Naive thymus-derived CD4-positive, alpha-beta T cell (primary cell): ENCODE measurements around the gene PHC3. TPM values are rescaled to one million over a fixed set of nuclear protein-coding genes. Genes with fewer than 3 reads are reported as not detected.
A peak's percentile ranks its signal among the peaks of the same experiment; 100 is the strongest.

Experiments
- ATAC-seq: fragments of 150-1000 bp; cut with Tn5 transposase; 2 replicates; pipeline ENCODE4 v1.10.0; 2021; ENCODE audit warnings: mild to moderate bottlenecking, moderate library complexity
- CTCF ChIA-PET: fragments of 350-600 bp; sonication (Branson Sonifier 250); formaldehyde crosslinking; loops from one replicate; lab custom pipeline; 2021; ENCODE audit warnings: antibody characterized with exemption; lab: Charles Lee
- POLR2A ChIA-PET: fragments of 350-600 bp; sonication (Branson Sonifier 250); formaldehyde crosslinking; loops from one replicate; lab custom pipeline; 2021; ENCODE audit warnings: antibody characterized with exemption, inconsistent platforms; lab: Charles Lee
- DNase-seq, 9 donors: peaks; one replicate each; pipeline versions ENCODE4 v3.0.0 to v3.0.0-alpha.2; 2020 to 2022; ENCODE audit warnings: mixed read lengths in 1 of 9
- H3K27ac ChIP-seq: one replicate; pipeline ENCODE4 v1.7.0; 2013; ENCODE audit warnings: mild to moderate bottlenecking, low read depth, low read length, moderate library complexity
- H3K27me3 ChIP-seq, 2 donors: one replicate each; pipeline ENCODE4 v1.7.0; 2013; ENCODE audit warnings: low read length in 2 of 2, mild to moderate bottlenecking in 2 of 2, moderate library complexity in 2 of 2; ENCODE audit not compliant: control insufficient read depth in 2 of 2, insufficient read depth in 2 of 2
- H3K36me3 ChIP-seq, 3 experiments: 1 replicate in 2 of 3; 2 replicates in 1 of 3; pipeline ENCODE4 v1.7.0; 2013; ENCODE audit warnings: low read length in 3 of 3, mild to moderate bottlenecking in 3 of 3, moderate library complexity in 1 of 3; ENCODE audit not compliant: insufficient read depth in 3 of 3, control insufficient read depth in 2 of 3
- H3K4me1 ChIP-seq, 2 donors: one replicate each; pipeline ENCODE4 v1.7.0; 2013; ENCODE audit warnings: low read length in 2 of 2, mild to moderate bottlenecking in 2 of 2, moderate library complexity in 1 of 2; ENCODE audit not compliant: control insufficient read depth in 2 of 2, insufficient read depth in 2 of 2
- H3K4me3 ChIP-seq: 2 replicates; pipeline ENCODE4 v1.7.0; 2013; ENCODE audit warnings: mild to moderate bottlenecking, low read length
- H3K9me3 ChIP-seq, 3 experiments: 1 replicate in 2 of 3; 2 replicates in 1 of 3; pipeline ENCODE4 v1.7.0; 2013; ENCODE audit warnings: low read length in 3 of 3; ENCODE audit not compliant: control insufficient read depth in 2 of 3
- H3K27ac Mint-ChIP-seq, 9 donors: one replicate each; pipeline ENCODE4 v1.8.0; 2020 to 2022; ENCODE audit warnings: mixed read lengths in 9 of 9, mild to moderate bottlenecking in 8 of 9, moderate library complexity in 5 of 9, inconsistent platforms in 2 of 9
- H3K27me3 Mint-ChIP-seq, 5 donors: one replicate each; pipeline ENCODE4 v1.8.0; 2021 to 2022; ENCODE audit warnings: mixed read lengths in 5 of 5, mild to moderate bottlenecking in 1 of 5
- H3K36me3 Mint-ChIP-seq, 5 donors: one replicate each; pipeline ENCODE4 v1.8.0; 2020 to 2022; ENCODE audit warnings: mixed read lengths in 5 of 5, mild to moderate bottlenecking in 3 of 5, inconsistent platforms in 1 of 5
- H3K4me1 Mint-ChIP-seq, 7 donors: one replicate each; pipeline ENCODE4 v1.8.0; 2020 to 2022; ENCODE audit warnings: mixed read lengths in 7 of 7, mild to moderate bottlenecking in 3 of 7, inconsistent platforms in 1 of 7
- H3K4me3 Mint-ChIP-seq, 10 donors: one replicate each; pipeline ENCODE4 v1.8.0; 2020 to 2022; ENCODE audit warnings: mild to moderate bottlenecking in 10 of 10, mixed read lengths in 10 of 10, moderate library complexity in 6 of 10, inconsistent platforms in 2 of 10
- H3K9me3 Mint-ChIP-seq, 11 donors: one replicate each; pipeline ENCODE4 v1.8.0; 2020 to 2022; ENCODE audit warnings: mixed read lengths in 11 of 11, mild to moderate bottlenecking in 4 of 11, inconsistent platforms in 1 of 11, moderate library complexity in 1 of 11
- intact Hi-C, 2 donors: fragments of 100-400 bp; cut with micrococcal nuclease; formaldehyde crosslinking; loops; one replicate each; pipeline ENCODE4 v1.15.1; 2023
- polyA plus RNA-seq, 2 donors: library from polyadenylated mRNA; unstranded; fragments of 300-500 nt; fragmentation: Illumina TruSeq; gene quantifications; one replicate each; pipeline ENCODE4 v1.2.3, GENCODE V29; 2021
- total RNA-seq, 6 experiments: library from RNA in 5 of 6; stranded (reverse) in 5 of 6; gene quantifications; 1 replicate in 5 of 6; 2 replicates in 1 of 6; pipeline ENCODE4 v1.2.3 and lab custom pipeline; 2021 to 2026

PHC3 gene
- total and polyA plus RNA-seq, 7 experiments from 2014 or later = 46.3 to 215 (median 130) TPM

DNA sequence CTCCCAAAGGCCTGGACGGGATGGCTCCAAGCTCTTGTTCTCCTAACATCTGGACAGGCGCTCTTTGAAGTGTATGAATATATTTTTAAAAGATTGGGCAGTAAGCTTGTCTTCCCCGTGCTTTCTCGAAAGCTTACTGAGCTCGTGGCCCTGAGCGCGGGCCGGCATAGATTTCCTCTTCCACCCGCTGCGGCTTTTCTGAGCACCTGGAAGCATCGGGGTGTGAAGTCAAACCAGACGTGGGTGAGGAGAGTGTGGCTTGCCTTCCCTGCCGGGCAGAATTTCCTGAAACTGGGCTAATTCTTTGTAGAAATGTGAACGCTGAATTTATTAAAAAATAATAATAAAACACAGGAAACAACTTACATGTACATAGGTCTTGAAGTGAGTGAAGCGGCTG lies 117.8 kb downstream of the PHC3 start:
- H3K4me3 Mint-ChIP-seq = no peak overlapping the region
- no peak overlapping the region for H3K27ac Mint-ChIP-seq
- H3K4me1 Mint-ChIP-seq = peaks cover 0 to 16% (median 0%) of the 10 kb centered on the region in 7 donors
- no peaks in the 10 kb centered on the region for H3K9me3 ChIP-seq
- no peaks in the 10 kb centered on the region for H3K27me3 Mint-ChIP-seq
- peaks cover 3 to 51% (median 28%) of the 10 kb centered on the region in 5 donors for H3K36me3 Mint-ChIP-seq
- no peaks in the 10 kb centered on the region for H3K4me1 ChIP-seq
- peaks cover 0 to 2% (median 0%) of the 10 kb centered on the region in 11 donors for H3K9me3 Mint-ChIP-seq
- ChIA-PET POLR2A (no interaction called here), CTCF (no interaction called here)
- DNase-seq (no peak), ATAC-seq (no peak)
- intact Hi-C loops = no loop called here
- peaks cover 0 to 12% (median 0%) of the 10 kb centered on the region in 3 experiments for H3K36me3 ChIP-seq
- no peaks in the 10 kb centered on the region for H3K27me3 ChIP-seq
- no peak overlapping the region for H3K27ac ChIP-seq
- no peak overlapping the region for H3K4me3 ChIP-seq

DNA sequence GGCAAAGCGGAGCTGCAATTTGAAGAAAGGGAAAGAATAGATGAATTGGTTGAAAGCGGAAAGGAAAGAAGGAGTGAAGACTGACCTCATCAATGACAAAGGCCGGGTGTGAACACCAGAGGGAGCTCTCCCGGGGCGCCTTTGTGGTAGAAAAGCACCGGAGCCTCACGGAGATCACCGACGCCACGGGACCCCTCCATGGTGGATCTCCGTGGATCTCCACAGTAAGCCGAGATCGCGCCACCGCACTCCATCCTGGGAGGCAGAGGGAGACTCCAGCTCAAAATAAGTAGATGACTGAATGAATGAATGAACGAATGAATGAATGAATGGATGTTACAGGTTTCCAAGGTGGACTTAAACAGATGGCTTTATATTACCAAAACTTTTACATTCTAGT lies 118.8 kb downstream of the PHC3 start:
- ATAC-seq = no peak
- H3K9me3 ChIP-seq = no peaks in the 10 kb centered on the region
- peaks cover 3 to 23% (median 8%) of the 10 kb centered on the region in 7 donors for H3K4me1 Mint-ChIP-seq
- peaks cover 3 to 45% (median 23%) of the 10 kb centered on the region in 5 donors for H3K36me3 Mint-ChIP-seq
- CTCF ChIA-PET = no interaction called here
- peak overlapping the region in 1 of 9 donors; percentile 82 for H3K27ac Mint-ChIP-seq
- no peak overlapping the region for H3K4me3 Mint-ChIP-seq
- H3K27me3 Mint-ChIP-seq = no peaks in the 10 kb centered on the region
- POLR2A ChIA-PET = no interaction called here
- intact Hi-C loops = no loop called here
- peaks cover 0 to 2% (median 0%) of the 10 kb centered on the region in 11 donors for H3K9me3 Mint-ChIP-seq
- peaks cover 0 to 4% of the 10 kb centered on the region in 2 donors for H3K4me1 ChIP-seq
- no peak overlapping the region for H3K27ac ChIP-seq
- no peaks in the 10 kb centered on the region for H3K27me3 ChIP-seq
- no peak for DNase-seq
- H3K4me3 ChIP-seq = no peak overlapping the region
- peaks cover 0 to 12% (median 0%) of the 10 kb centered on the region in 3 experiments for H3K36me3 ChIP-seq

DNA sequence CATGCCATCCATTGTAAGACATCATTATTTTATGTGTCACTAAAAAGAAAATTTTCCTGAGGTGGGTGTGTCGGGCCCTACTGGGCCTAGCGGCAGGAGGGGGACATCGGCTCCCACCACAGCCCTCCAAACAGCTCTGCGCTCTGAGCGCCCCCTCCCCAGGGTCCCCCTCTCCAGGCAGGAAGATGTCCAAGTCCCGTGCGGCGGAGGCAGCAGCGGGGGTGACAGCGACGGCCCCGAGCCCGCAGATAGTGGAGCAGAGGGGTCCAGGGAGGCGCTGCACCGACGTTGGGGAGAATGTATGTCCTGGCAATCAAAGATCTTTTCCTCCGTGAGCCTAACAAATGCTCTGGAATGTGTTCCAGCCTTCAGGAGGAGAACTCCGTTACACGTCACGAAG lies 119.5 kb downstream of the PHC3 start:
- H3K27ac Mint-ChIP-seq = no peak overlapping the region
- no peaks in the 10 kb centered on the region for H3K27me3 ChIP-seq
- CTCF ChIA-PET = no interaction called here

DNA sequence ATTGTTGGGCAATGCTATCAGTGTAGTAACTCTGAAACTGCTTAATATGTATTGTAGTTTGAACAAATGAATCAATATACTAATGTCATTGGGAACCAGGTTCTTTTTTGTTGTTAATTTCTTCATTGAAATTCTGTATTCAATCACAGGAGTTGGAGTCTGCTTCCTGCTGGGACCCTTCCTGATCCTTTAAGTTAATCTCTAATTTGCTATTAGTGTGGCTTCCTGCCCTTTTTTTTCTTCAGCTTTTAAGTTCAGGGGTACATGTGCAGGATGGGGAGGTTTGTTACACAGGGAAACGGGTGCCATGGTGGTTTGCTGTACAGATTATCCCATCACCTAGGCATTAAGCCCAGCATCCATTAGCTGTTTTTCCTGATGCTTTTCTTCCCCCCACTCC lies 122.1 kb downstream of the PHC3 start:
- H3K9me3 ChIP-seq = no peaks in the 10 kb centered on the region
- DNase-seq = no peak
- no peaks in the 10 kb centered on the region for H3K27me3 ChIP-seq
- H3K9me3 Mint-ChIP-seq = peaks cover 0 to 1% (median 0%) of the 10 kb centered on the region in 11 donors
- intact Hi-C loops = no loop called here
- H3K36me3 Mint-ChIP-seq = peaks cover 2 to 24% (median 8%) of the 10 kb centered on the region in 5 donors
- peaks cover 6 to 34% (median 23%) of the 10 kb centered on the region in 7 donors for H3K4me1 Mint-ChIP-seq
- H3K36me3 ChIP-seq = peaks cover 0 to 12% (median 0%) of the 10 kb centered on the region in 3 experiments
- H3K27ac ChIP-seq = no peak overlapping the region
- POLR2A ChIA-PET = no interaction called here
- H3K4me3 ChIP-seq = no peak overlapping the region
- H3K27ac Mint-ChIP-seq = peak overlapping the region in 1 of 9 donors; percentile 43
- CTCF ChIA-PET = no interaction called here
- peaks cover 0 to 7% of the 10 kb centered on the region in 2 donors for H3K4me1 ChIP-seq
- H3K27me3 Mint-ChIP-seq = no peaks in the 10 kb centered on the region
- no peak overlapping the region for H3K4me3 Mint-ChIP-seq
- ATAC-seq = no peak

More for the DNA sequence above, 119.5 kb downstream of the PHC3 start:
- H3K36me3 ChIP-seq = peaks cover 0 to 12% (median 0%) of the 10 kb centered on the region in 3 experiments
- peaks cover 0 to 7% of the 10 kb centered on the region in 2 donors for H3K4me1 ChIP-seq
- Mint-ChIP-seq H3K4me1 (peaks cover 6 to 26% (median 15%) of the 10 kb centered on the region in 7 donors), H3K4me3 (no peak overlapping the region), H3K27me3 (no peaks in the 10 kb centered on the region), H3K36me3 (peaks cover 2 to 39% (median 21%) of the 10 kb centered on the region in 5 donors), H3K9me3 (peaks cover 0 to 2% (median 0%) of the 10 kb centered on the region in 11 donors)
- POLR2A ChIA-PET = no interaction called here
- DNase-seq (no peak), ATAC-seq (no peak)
- no peak overlapping the region for H3K4me3 ChIP-seq
- no peak overlapping the region for H3K27ac ChIP-seq
- no peaks in the 10 kb centered on the region for H3K9me3 ChIP-seq
- intact Hi-C loops = no loop called here

DNA sequence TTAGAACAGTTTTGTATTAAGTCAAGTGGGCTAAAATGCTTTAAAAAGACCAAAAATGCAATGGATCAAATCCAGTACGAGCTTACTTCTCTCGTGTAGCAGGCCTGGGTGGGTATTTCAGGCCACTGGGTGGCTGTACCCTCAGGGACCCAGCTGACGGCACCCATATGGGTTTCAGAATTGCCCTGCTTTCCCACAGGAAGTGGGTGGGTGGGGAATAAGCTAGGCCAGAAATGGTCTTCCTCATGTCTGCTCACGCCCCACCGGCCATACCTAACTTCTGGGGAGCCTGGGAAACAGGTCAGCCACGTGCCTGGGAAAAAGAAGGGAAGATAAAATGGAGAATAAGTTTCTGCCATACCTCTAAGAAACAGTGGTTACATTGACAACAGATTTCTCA lies 123.4 kb downstream of the PHC3 start:
- H3K36me3 Mint-ChIP-seq = peaks cover 2 to 15% (median 6%) of the 10 kb centered on the region in 5 donors
- ChIA-PET POLR2A (no interaction called here), CTCF (interaction anchor here (1.0 to 1.6 kb wide), 3 partner anchors 13 to 373 kb away, joined by 3 to 5 read pairs (median 3); no protein-coding TSS in a partner anchor)
- no peak overlapping the region for H3K27ac ChIP-seq
- ATAC-seq (no peak), DNase-seq (no peak)
- no peaks in the 10 kb centered on the region for H3K27me3 ChIP-seq
- no peak overlapping the region for H3K4me3 ChIP-seq
- intact Hi-C loops = no loop called here
- H3K9me3 Mint-ChIP-seq = no peaks in the 10 kb centered on the region
- peaks cover 0 to 12% (median 0%) of the 10 kb centered on the region in 3 experiments for H3K36me3 ChIP-seq
- H3K4me3 Mint-ChIP-seq = no peak overlapping the region
- no peaks in the 10 kb centered on the region for H3K9me3 ChIP-seq
- peak overlapping the region in 3 of 9 donors; percentile 29 to 78 (median 42) for H3K27ac Mint-ChIP-seq
- H3K4me1 ChIP-seq = peaks cover 0 to 7% of the 10 kb centered on the region in 2 donors
- H3K27me3 Mint-ChIP-seq = no peaks in the 10 kb centered on the region
- peaks cover 6 to 34% (median 23%) of the 10 kb centered on the region in 7 donors for H3K4me1 Mint-ChIP-seq

DNA sequence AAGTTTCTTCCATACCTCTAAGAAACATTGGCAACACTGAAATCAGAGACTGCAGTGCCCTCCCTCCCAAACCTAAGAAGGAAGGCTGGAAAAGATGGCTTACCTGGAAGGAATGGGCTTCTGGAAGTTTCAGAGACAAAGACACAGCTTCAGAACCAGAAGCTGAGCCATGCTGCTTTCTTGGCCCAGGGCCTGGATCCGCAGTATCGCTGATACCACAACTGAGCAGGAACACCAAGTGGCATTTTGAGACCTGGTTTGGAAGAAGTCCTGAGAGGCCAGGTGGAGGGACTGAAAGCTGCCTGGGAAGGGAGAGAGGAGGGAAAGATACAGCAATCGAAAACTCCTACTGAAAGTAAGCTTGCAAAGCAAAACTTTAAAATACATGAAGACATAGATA lies 124.0 kb downstream of the PHC3 start:
- POLR2A ChIA-PET = interaction anchor here (0.6 kb wide), 1 partner anchor 78 kb away, joined by 3 read pairs; no protein-coding TSS in a partner anchor
- Histone ChIP-seq H3K27ac (no peak overlapping the region), H3K4me1 (peaks cover 0 to 7% of the 10 kb centered on the region in 2 donors), H3K27me3 (no peaks in the 10 kb centered on the region), H3K4me3 (no peak overlapping the region), H3K9me3 (no peaks in the 10 kb centered on the region), H3K36me3 (peaks cover 0 to 6% (median 0%) of the 10 kb centered on the region in 3 experiments)
- Mint-ChIP-seq H3K4me1 (peaks cover 6 to 34% (median 23%) of the 10 kb centered on the region in 7 donors), H3K4me3 (peak overlapping the region in 1 of 10 donors; percentile 39), H3K27me3 (no peaks in the 10 kb centered on the region), H3K27ac (peak overlapping the region in 4 of 9 donors; percentile 29 to 89 (median 58)), H3K9me3 (no peaks in the 10 kb centered on the region), H3K36me3 (peaks cover 3 to 10% (median 5%) of the 10 kb centered on the region in 5 donors)
- intact Hi-C loops = no loop called here
- no peak for DNase-seq
- CTCF ChIA-PET = interaction anchor here (1.0 to 1.6 kb wide), 3 partner anchors 12 to 373 kb away, joined by 3 to 5 read pairs (median 3); no protein-coding TSS in a partner anchor
- no peak for ATAC-seq
